PC-9 (cell line): ENCODE data around the gene SPATC1L.

Experiments
- CTCF ChIP-seq: fragments of 200-600 bp; sonication (generic); conservative IDR thresholded peaks from 2 replicates; pipeline ENCODE4 v1.6.1; 2017; ENCODE audit warnings: mixed run types, antibody characterized with exemption, mild to moderate bottlenecking, moderate library complexity
- EZH2 ChIP-seq: fragments of 200-600 bp; sonication (generic); IDR thresholded peaks from 2 replicates; pipeline ENCODE4 v1.8.0; 2017; ENCODE audit warnings: antibody characterized with exemption, low read depth

DNA sequence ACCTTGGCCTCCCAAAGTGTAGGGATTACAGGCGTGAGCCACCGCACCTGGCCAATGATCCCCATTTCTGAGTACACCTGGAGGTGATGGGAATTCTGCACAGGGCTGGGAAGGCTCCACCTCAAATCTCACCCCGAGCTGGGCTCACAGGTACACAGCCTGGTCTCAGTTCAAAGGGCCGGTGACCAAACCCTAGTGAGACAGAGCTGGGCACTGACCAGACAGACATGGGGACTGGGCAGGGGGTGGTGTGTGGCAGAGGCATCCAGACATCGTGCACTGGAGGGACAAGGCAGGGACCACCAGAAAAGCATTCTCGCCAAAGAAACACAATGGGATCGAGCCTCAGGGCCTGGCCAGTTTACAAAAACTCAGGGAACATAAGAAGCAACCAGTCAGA is 27.1 kb upstream of the SPATC1L start:
- TF ChIP-seq EZH2 = no peak
- no peak for TF ChIP-seq CTCF
